GM20000 (cell line): ENCODE results near the gene SLC38A6.

Experiments
- DNase-seq: peaks from one replicate; pipeline ENCODE4 v3.0.0; 2012; ENCODE audit warnings: low spot score
- TF ChIP-seq, protein P1 (sequence below): IDR thresholded peaks from 2 replicates; pipeline ENCODE4 v1.5.1; 2012; ENCODE audit warnings: mild to moderate bottlenecking, control low read depth; ENCODE audit errors: extremely low read depth, missing control alignments

The SLC38A6 gene

DNA sequence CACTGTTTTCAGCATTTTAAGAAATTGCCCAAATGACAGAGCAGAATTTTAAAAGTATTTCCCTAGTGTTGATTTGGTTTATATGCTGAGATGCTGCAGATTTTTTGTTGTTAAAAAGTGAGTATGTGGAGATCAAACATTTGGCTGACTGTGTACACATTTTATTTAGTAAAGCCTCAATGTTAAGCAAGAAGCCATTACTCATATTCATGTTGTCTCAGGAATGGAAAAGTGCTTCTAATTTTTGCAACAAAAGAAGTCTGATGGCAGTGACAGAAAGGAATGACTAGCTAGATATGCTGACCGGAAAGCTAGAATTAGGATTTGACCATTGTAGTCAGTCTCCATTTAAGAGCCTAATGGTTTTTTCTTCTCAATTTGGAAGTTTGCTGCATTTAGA is 22.5 kb downstream of the SLC38A6 start:
- TF ChIP-seq, protein P1, sequence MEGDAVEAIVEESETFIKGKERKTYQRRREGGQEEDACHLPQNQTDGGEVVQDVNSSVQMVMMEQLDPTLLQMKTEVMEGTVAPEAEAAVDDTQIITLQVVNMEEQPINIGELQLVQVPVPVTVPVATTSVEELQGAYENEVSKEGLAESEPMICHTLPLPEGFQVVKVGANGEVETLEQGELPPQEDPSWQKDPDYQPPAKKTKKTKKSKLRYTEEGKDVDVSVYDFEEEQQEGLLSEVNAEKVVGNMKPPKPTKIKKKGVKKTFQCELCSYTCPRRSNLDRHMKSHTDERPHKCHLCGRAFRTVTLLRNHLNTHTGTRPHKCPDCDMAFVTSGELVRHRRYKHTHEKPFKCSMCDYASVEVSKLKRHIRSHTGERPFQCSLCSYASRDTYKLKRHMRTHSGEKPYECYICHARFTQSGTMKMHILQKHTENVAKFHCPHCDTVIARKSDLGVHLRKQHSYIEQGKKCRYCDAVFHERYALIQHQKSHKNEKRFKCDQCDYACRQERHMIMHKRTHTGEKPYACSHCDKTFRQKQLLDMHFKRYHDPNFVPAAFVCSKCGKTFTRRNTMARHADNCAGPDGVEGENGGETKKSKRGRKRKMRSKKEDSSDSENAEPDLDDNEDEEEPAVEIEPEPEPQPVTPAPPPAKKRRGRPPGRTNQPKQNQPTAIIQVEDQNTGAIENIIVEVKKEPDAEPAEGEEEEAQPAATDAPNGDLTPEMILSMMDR, result no peak
- no peak for DNase-seq

DNA sequence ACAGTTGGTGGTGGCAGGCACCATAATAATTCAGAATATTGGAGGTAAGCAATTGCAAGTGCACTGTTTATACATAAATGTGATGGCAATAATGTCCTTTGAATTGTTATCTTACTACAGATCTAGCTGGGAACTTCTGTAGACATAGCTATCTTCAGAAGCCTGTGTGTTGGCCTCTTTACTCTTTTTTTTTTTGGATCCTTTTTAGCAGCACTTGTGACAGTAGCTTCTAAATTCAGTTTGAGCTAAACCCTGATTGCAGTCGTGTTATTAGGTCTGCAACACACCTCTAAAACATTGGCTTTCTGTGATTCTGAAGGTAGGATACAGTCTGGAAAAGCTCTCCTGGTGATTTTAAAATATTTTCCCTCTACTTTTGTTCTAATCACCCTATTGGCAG is 38.5 kb downstream of the SLC38A6 start:
- TF ChIP-seq, protein P1, result no peak
- DNase-seq, result no peak

DNA sequence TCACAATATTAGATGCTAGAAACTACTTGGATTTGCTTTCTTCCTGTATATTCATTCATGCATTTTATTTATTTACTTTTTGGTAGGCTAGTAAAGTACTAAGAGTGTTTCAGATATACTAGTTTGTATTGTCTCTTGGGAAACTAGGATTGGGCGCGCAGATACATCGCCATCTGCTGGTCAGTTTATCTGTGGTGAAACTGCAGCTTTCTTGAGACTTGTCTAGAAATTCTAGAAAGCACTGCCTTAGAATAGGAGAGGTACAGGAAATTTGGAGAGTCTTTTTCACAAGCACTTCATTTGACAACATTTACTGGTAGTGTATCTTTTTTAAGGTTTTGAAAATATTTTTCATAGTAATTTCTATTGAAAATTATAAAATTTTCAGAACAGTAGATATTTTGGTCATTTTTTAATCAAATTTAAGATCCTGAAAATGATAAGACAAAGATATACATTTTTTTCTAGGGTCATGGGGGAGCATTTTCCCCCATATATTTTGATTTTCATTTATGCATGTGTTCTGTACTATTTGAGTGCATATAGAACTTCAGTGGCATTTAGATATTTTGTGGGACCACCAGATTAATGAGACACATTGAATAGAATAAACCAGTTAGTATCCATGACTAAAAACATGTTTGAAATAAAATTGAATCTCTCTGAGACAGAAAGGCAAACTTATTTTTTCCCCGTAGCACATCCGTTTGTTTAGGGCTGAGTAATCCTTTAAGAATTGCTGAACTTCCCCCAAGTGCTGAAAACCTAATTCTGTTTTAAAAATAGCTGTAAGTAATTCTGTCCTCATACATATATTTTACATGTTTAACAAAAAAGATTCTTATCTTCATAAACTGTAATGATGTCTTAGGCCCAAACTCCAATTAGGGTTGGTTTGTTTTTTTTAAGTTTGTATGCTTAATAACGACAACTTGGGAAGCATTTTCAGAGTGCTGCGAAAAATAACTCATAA is 44.5 kb downstream of the SLC38A6 start:
- DNase-seq, result peak; percentile 57
- TF ChIP-seq, protein P1, result peak; percentile 62

DNA sequence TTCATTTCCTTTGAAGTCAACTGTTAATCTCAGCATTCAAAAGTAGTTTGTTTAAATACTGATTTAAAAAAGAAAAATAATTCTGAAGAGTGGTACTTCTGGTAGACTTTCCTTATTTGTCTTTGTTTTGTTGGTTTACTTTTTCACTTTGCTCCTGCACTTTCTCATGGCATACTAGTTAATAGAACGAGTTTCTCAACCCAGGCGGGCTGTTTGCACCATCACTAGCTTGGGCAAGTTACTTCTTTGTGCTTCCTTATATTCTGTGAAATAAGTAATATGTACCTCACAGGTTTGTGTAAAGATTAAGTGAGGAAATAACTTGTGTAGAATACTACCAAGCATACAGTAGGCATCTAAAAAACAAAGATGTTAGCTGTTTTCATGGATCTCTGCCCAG is 45.5 kb downstream of the SLC38A6 start:
- DNase-seq, result no peak
- TF ChIP-seq, protein P1, result no peak

DNA sequence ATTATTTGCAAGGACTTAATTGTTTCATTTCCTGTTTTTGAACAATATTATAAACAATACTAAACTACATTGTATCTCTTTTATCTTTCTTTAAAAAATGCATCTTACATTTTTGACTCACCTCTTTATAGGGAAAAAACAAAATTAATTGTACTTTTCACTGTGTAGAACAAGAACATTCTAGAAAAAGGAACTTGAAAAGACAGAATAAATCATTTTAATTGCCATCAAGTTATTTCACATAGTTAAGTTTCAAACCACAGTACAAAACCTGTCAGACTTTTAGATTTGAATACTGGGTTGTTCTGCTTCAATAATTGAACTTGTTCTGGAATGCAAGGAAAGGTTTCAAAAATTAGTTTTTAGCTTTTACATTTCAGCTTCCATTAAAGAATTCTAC is 50.0 kb downstream of the SLC38A6 start:
- DNase-seq, result no peak
- TF ChIP-seq, protein P1, result no peak

DNA sequence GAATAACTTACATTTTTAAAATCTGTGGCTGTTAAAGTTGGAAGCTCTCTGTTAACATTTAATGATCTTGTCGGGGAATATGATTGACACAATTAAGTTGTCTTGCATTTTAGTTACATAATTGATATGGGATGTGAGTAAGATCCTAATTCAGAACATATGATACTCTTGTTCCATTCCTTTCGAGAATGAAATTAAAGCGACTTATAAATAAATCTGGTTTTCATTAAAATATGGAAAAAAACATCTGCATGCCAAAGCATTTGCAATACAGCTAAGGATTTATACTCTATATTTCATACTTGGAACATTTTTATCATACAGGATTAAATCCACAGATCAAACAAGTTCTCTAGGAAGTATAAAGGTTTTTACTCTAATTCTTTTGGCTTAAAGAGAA is 52.0 kb downstream of the SLC38A6 start:
- TF ChIP-seq, protein P1, result no peak
- DNase-seq, result no peak

DNA sequence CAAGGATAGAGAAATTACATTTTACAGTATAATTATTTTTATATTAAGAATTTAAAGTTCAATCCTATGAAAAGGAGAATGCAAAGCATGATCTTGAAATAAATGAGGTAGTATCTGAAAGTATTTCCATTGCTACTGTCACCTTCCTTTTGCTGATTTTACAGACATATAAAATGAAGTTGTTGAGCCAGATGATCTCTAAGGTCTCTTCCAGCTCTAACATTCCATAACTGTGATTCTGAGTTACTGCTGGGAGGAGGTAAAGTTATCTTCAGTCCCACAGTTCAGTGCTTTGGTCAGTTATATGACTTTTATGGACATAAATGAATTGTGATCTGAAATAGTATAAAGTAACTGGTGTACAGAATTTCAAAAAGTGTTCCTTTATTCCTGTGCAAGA is 52.8 kb downstream of the SLC38A6 start:
- DNase-seq, result no peak
- TF ChIP-seq, protein P1, result no peak
